ENCODE results near the gene TRIM38.
"Not testable (repeated sequence)": the region's sequence is repeated elsewhere in the genome, so short reads cannot be mapped to it uniquely, and the experiment has no call there.

Gene TRIM38

GRCh38 chr6:25962149-25963127, at the start of gene TRIM38:
Gene TRIM38 (plus strand): TSS chr6:25962802. CDS start chr6:25966523, 3,721 bp downstream.
- DNase-seq (ENCODE audit: low read depth): peak; percentile 92

- no peak for DNase-seq (ENCODE audit: low read depth)
Measured at GRCh38 chr6:25913741-25914140, 48.9 kb upstream of the TRIM38 start.

GRCh38 chr6:25916330-25916729, 46.3 kb upstream of the TRIM38 start:
- no peak for DNase-seq (ENCODE audit: low read depth)

- DNase-seq (ENCODE audit: low read depth): no peak
Measured at GRCh38 chr6:25916789-25917490, 45.7 kb upstream of the TRIM38 start.

- DNase-seq (ENCODE audit: low read depth): no peak
Measured at GRCh38 chr6:25918083-25918683, 44.4 kb upstream of the TRIM38 start.

- DNase-seq (ENCODE audit: low read depth): no peak
Measured at GRCh38 chr6:25919657-25920056, 42.9 kb upstream of the TRIM38 start.

GRCh38 chr6:25921525-25922203, 40.9 kb upstream of the TRIM38 start:
- DNase-seq (ENCODE audit: low read depth): no peak

- no peak for DNase-seq (ENCODE audit: low read depth)
Measured at GRCh38 chr6:25922301-25922700, 40.3 kb upstream of the TRIM38 start.

- DNase-seq (ENCODE audit: low read depth): no peak
Measured at GRCh38 chr6:25925876-25926275, 36.7 kb upstream of the TRIM38 start.

GRCh38 chr6:25927178-25927577, 35.4 kb upstream of the TRIM38 start:
- no peak for DNase-seq (ENCODE audit: low read depth)

GRCh38 chr6:25927756-25928216, 34.8 kb upstream of the TRIM38 start:
- DNase-seq (ENCODE audit: low read depth): no peak

- no peak for DNase-seq (ENCODE audit: low read depth)
Measured at GRCh38 chr6:25928562-25929324, 33.9 kb upstream of the TRIM38 start.

- not testable (repeated sequence) for DNase-seq (ENCODE audit: low read depth)
Measured at GRCh38 chr6:25929785-25930184, 32.8 kb upstream of the TRIM38 start.

- DNase-seq (ENCODE audit: low read depth): no peak
Measured at GRCh38 chr6:25930532-25931410, 31.8 kb upstream of the TRIM38 start, which contains the start of gene SLC17A2. Gene SLC17A2 (minus strand): TSS chr6:25930691. CDS start chr6:25925796, 4,895 bp downstream.

GRCh38 chr6:25931411-25931709, 31.2 kb upstream of the TRIM38 start:
- DNase-seq (ENCODE audit: low read depth): no peak

GRCh38 chr6:25934156-25934555, 28.4 kb upstream of the TRIM38 start:
- no peak for DNase-seq (ENCODE audit: low read depth)

- DNase-seq (ENCODE audit: low read depth): peak; percentile 24
Measured at GRCh38 chr6:25934735-25935313, 27.8 kb upstream of the TRIM38 start.

GRCh38 chr6:25935953-25936352, 26.6 kb upstream of the TRIM38 start:
- no peak for DNase-seq (ENCODE audit: low read depth)

- DNase-seq (ENCODE audit: low read depth): no peak
Measured at GRCh38 chr6:25939593-25939992, 23.0 kb upstream of the TRIM38 start.

Measured in amniotic epithelial cell (primary cell).